OCI-LY7 (cell line): Measurements from ENCODE around the gene ARL5B. TPM values are rescaled to one million over a fixed set of nuclear protein-coding genes. Genes with fewer than 3 reads are reported as not detected.
A peak's percentile ranks its signal among the peaks of the same experiment; 100 is the strongest.

Experiments
- BruUV-seq: library from RNA; stranded (reverse); fragments of 400-500 nt; replicated peaks from 2 replicates; lab custom pipeline; 2021; lab: Mats Ljungman, UMichigan
- CTCF ChIA-PET: fragments of 300-600 bp; sonication (Branson Sonifier 250); formaldehyde crosslinking; loops from one replicate; lab custom pipeline; 2022; ENCODE audit warnings: antibody characterized with exemption; ENCODE audit not compliant: unreplicated experiment; lab: Charles Lee
- POLR2A ChIA-PET: fragments of 300-600 bp; sonication (Branson Sonifier 250); formaldehyde crosslinking; loops from one replicate; lab custom pipeline; 2022; ENCODE audit warnings: antibody characterized with exemption; lab: Charles Lee
- DNase-seq: peaks from one replicate; pipeline ENCODE4 v3.0.0-alpha.2; 2015; ENCODE audit warnings: low spot score
- H2AFZ ChIP-seq: fragments of 200-600 bp; sonication (generic), shearing (Covaris generic); 2 replicates; pipeline ENCODE4 v1.6.1; 2014; ENCODE audit warnings: mild to moderate bottlenecking, antibody characterized with exemption, low read length, moderate library complexity
- H3K27ac ChIP-seq: fragments of 200-600 bp; sonication (generic); 2 replicates; pipeline ENCODE4 v1.5.1; 2014; ENCODE audit warnings: mixed run types, low read depth, mild to moderate bottlenecking, moderate library complexity, low read length, inconsistent platforms; ENCODE audit not compliant: poor library complexity, severe bottlenecking
- H3K36me3 ChIP-seq: fragments of 200-600 bp; sonication (generic); 2 replicates; pipeline ENCODE4 v1.6.1; 2014; ENCODE audit warnings: mild to moderate bottlenecking, antibody characterized with exemption, low read length, moderate library complexity, mixed read lengths; ENCODE audit not compliant: insufficient read depth
- H3K4me1 ChIP-seq: fragments of 200-600 bp; sonication (generic); 2 replicates; pipeline ENCODE4 v1.5.1; 2014; ENCODE audit warnings: mild to moderate bottlenecking, low read length; ENCODE audit not compliant: insufficient read depth, poor library complexity, severe bottlenecking
- H3K4me2 ChIP-seq: fragments of 200-600 bp; sonication (generic); 2 replicates; pipeline ENCODE4 v1.6.1; 2014; ENCODE audit warnings: mild to moderate bottlenecking, low read length
- H3K4me3 ChIP-seq: fragments of 200-600 bp; sonication (generic); 2 replicates; pipeline ENCODE4 v1.5.1; 2014; ENCODE audit warnings: mild to moderate bottlenecking, low read depth, low read length; ENCODE audit not compliant: poor library complexity, severe bottlenecking
- H3K79me2 ChIP-seq: fragments of 200-600 bp; sonication (generic); 2 replicates; pipeline ENCODE4 v1.6.1; 2016; ENCODE audit warnings: low read depth, mild to moderate bottlenecking, low read length, moderate library complexity, mixed read lengths; ENCODE audit not compliant: insufficient read depth
- H3K9me2 ChIP-seq: fragments of 200-600 bp; sonication (generic); 2 replicates; pipeline ENCODE4 v1.6.1; 2016; ENCODE audit warnings: mild to moderate bottlenecking, low read length, mixed read lengths; ENCODE audit not compliant: insufficient read depth
- H3K9me3 ChIP-seq: fragments of 200-600 bp; sonication (generic); 2 replicates; pipeline ENCODE4 v1.6.1; 2014; ENCODE audit warnings: mild to moderate bottlenecking, mixed run types, low read length, mixed read lengths
- H4K20me1 ChIP-seq: fragments of 200-600 bp; sonication (generic); 2 replicates; pipeline ENCODE4 v1.6.1; 2014; ENCODE audit warnings: mild to moderate bottlenecking, antibody characterized with exemption, low read length, moderate library complexity, mixed read lengths; ENCODE audit not compliant: insufficient read depth
- EZH2phosphoT487 ChIP-seq: fragments of 200-600 bp; sonication (generic); IDR thresholded peaks from 2 replicates; pipeline ENCODE4 v1.6.1; 2018; ENCODE audit warnings: low read depth, borderline replicate concordance, mild to moderate bottlenecking, mixed run types, antibody characterized with exemption, low read length, moderate library complexity, mixed read lengths
- intact Hi-C: fragments of 100-400 bp; cut with micrococcal nuclease; formaldehyde crosslinking; loops from one replicate; pipeline ENCODE4 v1.10.0; 2022; ENCODE audit not compliant: unreplicated experiment
- total RNA-seq, 2 experiments: library from RNA; depleted of rRNA in 1 of 2; stranded (reverse); fragments of >200 nt in 1 of 2; shearing (Covaris generic) in 1 of 2; gene quantifications; 2 replicates each; pipeline ENCODE4 v1.2.3, GENCODE V29; 2014 to 2022
- TF ChIP-seq, protein P1 (sequence below): fragments of 200-600 bp; sonication (generic); conservative IDR thresholded peaks from 2 replicates; pipeline ENCODE4 v1.5.1; 2014; ENCODE audit warnings: mild to moderate bottlenecking, antibody characterized with exemption, low read length, moderate library complexity, mixed read lengths

ARL5B gene
- total RNA-seq, 2 experiments from 2014 or later = 11.5 to 17.5 TPM

DNA sequence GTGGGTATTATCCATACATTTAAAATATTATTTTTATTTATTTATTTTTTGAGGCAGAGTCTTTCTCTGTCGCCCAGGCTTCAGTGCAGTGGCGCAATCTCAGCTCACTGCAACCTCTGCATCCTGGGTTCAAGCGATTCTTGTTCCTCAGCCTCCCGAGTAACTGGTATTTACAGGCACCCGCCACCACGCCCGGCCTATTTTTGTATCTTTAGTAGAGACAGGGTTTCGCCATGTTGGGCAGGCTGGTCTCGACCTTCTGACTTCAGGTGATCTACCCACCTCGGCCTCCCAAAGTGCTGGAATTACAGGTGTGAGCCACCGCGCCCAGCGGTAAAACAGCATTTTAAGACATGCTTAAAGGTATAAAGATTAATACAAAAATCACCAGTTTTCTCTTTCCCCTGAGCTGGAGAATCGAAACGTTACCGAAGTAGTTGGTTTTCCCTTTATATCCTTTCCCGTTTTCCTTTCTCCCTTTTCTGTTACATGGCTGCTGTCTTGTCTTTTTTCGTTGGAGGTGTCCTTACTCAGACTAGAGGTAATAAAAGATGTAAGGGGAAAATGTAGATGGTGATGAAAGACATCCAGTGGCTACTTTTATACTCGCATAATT lies 1.7 kb downstream of the ARL5B start:
- POLR2A ChIA-PET = interaction anchor here (0.8 to 1.3 kb wide), 2 partner anchors 12 to 58 kb away, joined by 3 read pairs; no protein-coding TSS in a partner anchor
- no peaks in the 10 kb centered on the region for H3K9me2 ChIP-seq
- no peak for DNase-seq
- CTCF ChIA-PET = no interaction called here
- H3K4me3 ChIP-seq = peak overlapping the region; percentile 97
- intact Hi-C loops = no loop called here
- H3K36me3 ChIP-seq = peaks cover 37% of the 10 kb centered on the region
- H3K79me2 ChIP-seq = peaks cover 82% of the 10 kb centered on the region
- BruUV-seq = no TSS peak
- peaks cover 24% of the 10 kb centered on the region for H3K4me1 ChIP-seq
- no peak overlapping the region for H2AFZ ChIP-seq
- no peaks in the 10 kb centered on the region for H3K9me3 ChIP-seq
- no peak overlapping the region for H3K27ac ChIP-seq
- H4K20me1 ChIP-seq = peaks cover 20% of the 10 kb centered on the region
- TF ChIP-seq, protein P1, sequence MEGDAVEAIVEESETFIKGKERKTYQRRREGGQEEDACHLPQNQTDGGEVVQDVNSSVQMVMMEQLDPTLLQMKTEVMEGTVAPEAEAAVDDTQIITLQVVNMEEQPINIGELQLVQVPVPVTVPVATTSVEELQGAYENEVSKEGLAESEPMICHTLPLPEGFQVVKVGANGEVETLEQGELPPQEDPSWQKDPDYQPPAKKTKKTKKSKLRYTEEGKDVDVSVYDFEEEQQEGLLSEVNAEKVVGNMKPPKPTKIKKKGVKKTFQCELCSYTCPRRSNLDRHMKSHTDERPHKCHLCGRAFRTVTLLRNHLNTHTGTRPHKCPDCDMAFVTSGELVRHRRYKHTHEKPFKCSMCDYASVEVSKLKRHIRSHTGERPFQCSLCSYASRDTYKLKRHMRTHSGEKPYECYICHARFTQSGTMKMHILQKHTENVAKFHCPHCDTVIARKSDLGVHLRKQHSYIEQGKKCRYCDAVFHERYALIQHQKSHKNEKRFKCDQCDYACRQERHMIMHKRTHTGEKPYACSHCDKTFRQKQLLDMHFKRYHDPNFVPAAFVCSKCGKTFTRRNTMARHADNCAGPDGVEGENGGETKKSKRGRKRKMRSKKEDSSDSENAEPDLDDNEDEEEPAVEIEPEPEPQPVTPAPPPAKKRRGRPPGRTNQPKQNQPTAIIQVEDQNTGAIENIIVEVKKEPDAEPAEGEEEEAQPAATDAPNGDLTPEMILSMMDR = no peak
- TF ChIP-seq EZH2phosphoT487 = no peak
- peak overlapping the region; percentile 96 for H3K4me2 ChIP-seq

DNA sequence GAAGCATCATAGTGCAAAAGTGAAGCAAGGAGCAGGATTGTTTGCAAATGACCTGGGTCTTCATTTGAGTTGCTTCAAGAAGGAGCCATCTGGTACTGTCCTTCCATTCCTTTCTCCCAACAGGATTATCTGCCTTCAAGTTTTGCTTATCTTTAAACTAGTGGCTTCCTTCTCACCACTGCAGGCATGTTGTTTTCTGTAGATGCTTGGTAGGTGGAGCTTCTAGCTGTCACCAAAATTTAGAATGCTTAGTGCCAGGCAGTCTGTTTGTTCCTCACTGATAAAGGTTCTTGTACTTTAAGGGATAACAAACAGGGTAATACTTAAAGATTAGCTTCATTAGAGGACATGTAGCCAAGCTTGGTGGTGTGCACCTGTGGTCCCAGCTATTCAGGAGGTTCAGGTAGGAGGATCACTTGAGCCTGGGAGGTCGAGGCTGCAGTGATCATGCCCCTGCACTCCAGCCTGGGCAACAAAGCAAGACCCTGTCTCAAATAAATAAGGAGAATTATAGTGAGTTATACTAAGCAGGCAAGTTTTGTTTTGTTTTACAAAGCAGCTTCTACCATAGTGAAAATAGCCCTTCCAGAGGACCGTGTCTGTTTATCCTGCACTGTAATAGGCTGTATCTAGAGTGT lies 5.7 kb downstream of the ARL5B start:
- ChIA-PET POLR2A (interaction anchor here (1.0 to 2.8 kb wide), 3 partner anchors 9 to 38 kb away, joined by 3 to 19 read pairs (median 3); no protein-coding TSS in a partner anchor), CTCF (no interaction called here)
- peaks cover 76% of the 10 kb centered on the region for H3K36me3 ChIP-seq
- no peak overlapping the region for H2AFZ ChIP-seq
- H3K9me2 ChIP-seq = no peaks in the 10 kb centered on the region
- H3K4me1 ChIP-seq = peaks cover 19% of the 10 kb centered on the region
- DNase-seq = no peak
- intact Hi-C loops = no loop called here
- H3K4me2 ChIP-seq = no peak overlapping the region
- no peaks in the 10 kb centered on the region for H3K9me3 ChIP-seq
- H3K4me3 ChIP-seq = no peak overlapping the region
- no peak overlapping the region for H3K27ac ChIP-seq
- peaks cover 24% of the 10 kb centered on the region for H4K20me1 ChIP-seq
- TF ChIP-seq, protein P1 = no peak
- no peak for TF ChIP-seq EZH2phosphoT487
- H3K79me2 ChIP-seq = peaks cover 97% of the 10 kb centered on the region
- BruUV-seq = no TSS peak
